ENCODE measurements around the gene EIF4H. TPM values are rescaled to one million over a fixed set of nuclear protein-coding genes. Genes with fewer than 3 reads are reported as not detected.

The EIF4H gene
- total and polyA plus RNA-seq, 2 experiments from 2014 or later, result 183 to 309 TPM

- TF ChIP-seq ZNF462 (CRISPR knock-in tag; IDR thresholded peaks at IDR 0.05), result no peak
- no peak for TF ChIP-seq EZH2phosphoT487 (IDR thresholded peaks at IDR 0.05; ENCODE audit: unreplicated experiment)
These were observed 4.5 kb downstream of the EIF4H start (continued) for GRCh38 chr7:74178632-74179031.

GRCh38 chr7:74179935-74180604 lies 5.9 kb downstream of the EIF4H start:
- peak overlapping the region; percentile 52; the same call in 1 of the 2 replicates for H3K27ac ChIP-seq (ENCODE audit: low read depth)
- H3K4me3 ChIP-seq, result no peak overlapping the region
- peaks cover 39% of the 10 kb centered on the region for H3K4me1 ChIP-seq (ENCODE audit: insufficient read depth)
- peaks cover 15% of the 10 kb centered on the region; the same call in 1 of the 2 replicates for H3F3A ChIP-seq (replicated peaks; ENCODE audit: low read depth)
- no peaks in the 10 kb centered on the region for H3K9me3 Mint-ChIP-seq
- peaks cover 7% of the 10 kb centered on the region; the same call in 1 of the 2 replicates for H3K36me3 ChIP-seq (ENCODE audit: insufficient read depth)
- no peak overlapping the region for H3K4me2 ChIP-seq
- no peaks in the 10 kb centered on the region for H3K27me3 ChIP-seq (ENCODE audit: insufficient read depth)
- DNase-seq (ENCODE audit: low spot score), result no peak
- no peak overlapping the region for H3K4me3 Mint-ChIP-seq
- H3K27me3 Mint-ChIP-seq (ENCODE audit: insufficient read depth, low read depth, poor library complexity), result peaks cover 2% of the 10 kb centered on the region
- no peak overlapping the region for H2AFZ ChIP-seq
- H3K79me2 ChIP-seq (replicated peaks; ENCODE audit: insufficient read depth), result peaks cover 100% of the 10 kb centered on the region
- peaks cover 91% of the 10 kb centered on the region for H4K20me1 ChIP-seq (replicated peaks; ENCODE audit: insufficient read depth)
- H3K27ac Mint-ChIP-seq, result no peak overlapping the region
- H3K36me3 Mint-ChIP-seq (ENCODE audit: low read depth), result peaks cover 46% of the 10 kb centered on the region
- no peak for ATAC-seq
- H3K4me1 Mint-ChIP-seq, result peaks cover 52% of the 10 kb centered on the region
- no peaks in the 10 kb centered on the region for H3K9me2 ChIP-seq (ENCODE audit: insufficient read depth)
- no peak for TF ChIP-seq NANOG (IDR thresholded peaks at IDR 0.05; ENCODE audit: borderline replicate concordance)
- TF ChIP-seq POLR2AphosphoS5 (IDR thresholded peaks at IDR 0.05; ENCODE audit: low read depth), result no peak
- TF ChIP-seq CREB1 (CRISPR knock-in tag; IDR thresholded peaks at IDR 0.05; ENCODE audit: low read depth), result no peak
- TF ChIP-seq ZNF331 (CRISPR knock-in tag; IDR thresholded peaks at IDR 0.05; ENCODE audit: low read depth), result no peak
- TF ChIP-seq CTCF (conservative IDR thresholded peaks at IDR 0.05; ENCODE audit: low read depth in 2 of 2), result no peak
- no peak for TF ChIP-seq STAT1 (IDR thresholded peaks at IDR 0.05; ENCODE audit: unreplicated experiment)
- no peak for TF ChIP-seq REST (IDR thresholded peaks at IDR 0.05; ENCODE audit: unreplicated experiment)
- TF ChIP-seq EZH2phosphoT487 (IDR thresholded peaks at IDR 0.05; ENCODE audit: unreplicated experiment), result no peak
- no peak for TF ChIP-seq ETS1 (IDR thresholded peaks at IDR 0.05)
- no peak for TF ChIP-seq JUNB (IDR thresholded peaks at IDR 0.05; ENCODE audit: unreplicated experiment)
- TF ChIP-seq EZH2 (IDR thresholded peaks at IDR 0.05; ENCODE audit: low read depth, unreplicated experiment), result no peak

All from GM23338 (cell line).